ENCODE results near the gene UGT1A1. TPM values are rescaled to one million over a fixed set of nuclear protein-coding genes. Genes with fewer than 3 reads are reported as not detected.

Gene UGT1A1
- total RNA-seq, 1 donor: not detected

DNA sequence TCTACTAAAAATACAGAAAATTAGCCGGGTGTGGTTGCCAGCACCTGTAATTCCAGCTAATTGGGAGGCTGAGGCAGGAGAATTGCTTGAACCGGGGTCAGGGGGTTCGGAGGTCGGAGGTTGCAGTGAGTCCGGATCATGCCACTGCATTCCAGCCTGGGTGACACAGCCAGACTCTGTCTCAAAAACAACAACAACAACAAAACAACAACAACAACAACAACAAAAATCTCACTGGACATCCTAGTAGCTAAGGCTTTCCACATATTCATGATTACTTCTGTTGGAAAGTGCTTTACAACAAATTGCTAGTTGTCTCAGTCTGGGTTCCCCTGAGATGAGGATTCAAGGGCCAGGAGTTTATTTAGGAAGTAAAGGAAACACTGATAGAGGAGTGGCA lies 13.8 kb downstream of the UGT1A1 start:
- H3K27me3 ChIP-seq (ENCODE audit: insufficient read depth, low read length): no peaks in the 10 kb centered on the region
- H3K9me3 ChIP-seq (ENCODE audit: low read depth, low read length): no peaks in the 10 kb centered on the region
- no peaks in the 10 kb centered on the region for H3K4me1 ChIP-seq (ENCODE audit: insufficient read depth, low read length)
- no peak overlapping the region for H3K4me3 ChIP-seq (ENCODE audit: low read length)

DNA sequence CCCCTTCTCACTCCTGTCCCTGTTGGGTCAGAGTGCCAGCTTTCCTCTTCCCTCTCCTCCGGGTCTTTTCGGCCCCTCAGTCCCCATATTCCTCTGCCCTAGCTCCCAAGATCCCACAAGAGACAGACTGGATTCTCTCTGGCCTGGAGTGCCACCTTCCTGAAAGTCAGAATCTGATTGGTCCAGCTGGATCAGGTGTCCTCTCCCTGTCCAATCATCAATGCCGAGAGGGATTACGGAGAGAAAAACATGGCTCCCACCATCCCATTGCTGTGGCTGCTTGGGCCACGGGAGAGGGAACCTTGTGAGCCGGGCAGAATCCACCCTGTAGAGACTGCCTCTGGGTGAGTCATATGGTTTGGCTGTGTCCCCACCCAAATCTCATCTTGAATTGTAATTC lies 15.3 kb downstream of the UGT1A1 start:
- Histone ChIP-seq H3K9me3 (ENCODE audit: low read depth, low read length) (no peaks in the 10 kb centered on the region), H3K27me3 (ENCODE audit: insufficient read depth, low read length) (no peaks in the 10 kb centered on the region), H3K4me1 (ENCODE audit: insufficient read depth, low read length) (no peaks in the 10 kb centered on the region), H3K4me3 (ENCODE audit: low read length) (no peak overlapping the region)

DNA sequence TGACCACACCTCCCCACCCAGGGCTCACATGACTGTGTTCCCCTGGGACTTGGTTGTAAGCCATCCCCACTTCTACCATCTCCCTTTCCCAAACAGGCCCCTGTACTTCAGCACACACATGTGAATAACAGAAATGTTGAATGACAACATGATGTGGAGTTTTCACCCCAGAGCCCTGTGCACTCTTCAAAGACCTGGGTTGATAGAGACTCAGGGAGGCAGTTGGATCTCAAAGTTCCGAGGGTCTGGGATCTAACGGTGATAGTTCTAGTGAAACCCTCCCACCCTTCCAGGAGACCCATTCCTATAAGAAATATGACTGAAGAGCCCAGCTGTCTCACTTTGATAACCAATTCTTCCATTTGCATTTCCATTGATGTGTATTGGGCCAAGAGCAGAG lies 18.0 kb downstream of the UGT1A1 start, which contains the start of gene MROH2A:
Gene MROH2A (plus strand): TSS at position 301 of the 400 bp plus-strand sequence. CDS start 1,029 bp downstream, outside the sequence.
- no peaks in the 10 kb centered on the region for H3K9me3 ChIP-seq (ENCODE audit: low read depth, low read length)
- no peaks in the 10 kb centered on the region for H3K4me1 ChIP-seq (ENCODE audit: insufficient read depth, low read length)
- no peak within 1 kb of the TSS for H3K4me3 ChIP-seq (ENCODE audit: low read length)
- no peaks in the 10 kb centered on the region for H3K27me3 ChIP-seq (ENCODE audit: insufficient read depth, low read length)

DNA sequence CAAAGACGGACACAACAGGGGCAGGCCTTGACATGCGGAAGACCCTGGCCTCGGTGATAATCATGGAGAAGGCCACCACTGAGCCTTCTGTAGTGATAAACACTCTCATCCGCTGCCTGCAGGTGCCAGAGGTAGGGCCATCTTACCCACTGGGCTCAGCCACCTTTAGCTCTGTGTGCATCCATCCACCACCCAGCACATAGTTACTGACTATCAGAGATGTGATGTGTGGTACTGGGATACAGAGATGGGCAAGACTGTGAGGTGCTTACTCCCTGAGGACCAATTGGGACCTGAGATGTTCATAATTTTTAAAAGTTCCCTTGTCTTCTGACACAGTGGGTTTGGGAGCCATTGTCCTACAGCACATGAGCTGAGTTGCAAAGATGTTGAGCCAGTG lies 19.7 kb downstream of the UGT1A1 start:
- no peaks in the 10 kb centered on the region for H3K9me3 ChIP-seq (ENCODE audit: low read depth, low read length)
- no peak overlapping the region for H3K4me3 ChIP-seq (ENCODE audit: low read length)
- no peaks in the 10 kb centered on the region for H3K27me3 ChIP-seq (ENCODE audit: insufficient read depth, low read length)
- H3K4me1 ChIP-seq (ENCODE audit: insufficient read depth, low read length): no peaks in the 10 kb centered on the region

DNA sequence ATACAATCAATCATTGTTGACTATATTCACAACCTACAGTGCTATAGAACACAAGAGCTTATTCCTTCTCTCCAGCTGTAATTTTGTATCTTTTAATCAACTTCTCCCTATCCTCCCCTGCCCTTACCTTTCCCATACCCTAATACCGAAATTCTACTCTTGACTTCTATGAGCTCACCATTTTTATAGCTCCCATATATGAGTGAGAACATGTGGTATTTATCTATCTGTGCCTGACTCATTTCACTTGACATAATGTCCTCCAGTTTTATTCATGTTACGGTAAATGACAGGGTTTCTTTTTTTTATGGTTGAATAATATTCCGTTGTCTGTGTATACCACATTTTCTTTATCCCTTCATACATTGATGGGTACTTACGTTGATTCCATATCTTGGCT lies 20.7 kb downstream of the UGT1A1 start:
- Histone ChIP-seq H3K27me3 (ENCODE audit: insufficient read depth, low read length) (no peaks in the 10 kb centered on the region), H3K9me3 (ENCODE audit: low read depth, low read length) (no peaks in the 10 kb centered on the region), H3K4me1 (ENCODE audit: insufficient read depth, low read length) (no peaks in the 10 kb centered on the region), H3K4me3 (ENCODE audit: low read length) (no peak overlapping the region)

DNA sequence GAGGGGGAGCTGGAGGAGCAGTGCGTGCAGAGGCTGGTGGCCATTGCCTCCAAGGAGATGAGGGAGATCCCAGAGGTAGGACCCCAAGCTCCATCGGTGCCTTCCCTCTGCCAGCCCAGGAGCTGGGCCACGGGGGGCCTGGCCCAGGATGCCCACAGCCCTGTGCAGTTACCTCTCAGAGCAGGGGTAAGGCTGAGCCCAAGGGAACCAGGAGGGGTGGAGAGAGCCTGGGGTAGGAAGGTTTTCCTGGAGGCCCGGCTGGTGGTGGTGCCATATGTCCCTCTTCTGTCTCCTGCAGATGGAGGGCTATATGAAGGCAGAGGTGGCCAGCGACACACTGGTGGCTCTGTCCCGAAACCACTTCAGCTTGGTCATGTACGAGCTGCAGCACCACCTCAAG lies 29.5 kb downstream of the UGT1A1 start:
- no peaks in the 10 kb centered on the region for H3K27me3 ChIP-seq (ENCODE audit: insufficient read depth, low read length)
- no peaks in the 10 kb centered on the region for H3K4me1 ChIP-seq (ENCODE audit: insufficient read depth, low read length)
- H3K9me3 ChIP-seq (ENCODE audit: low read depth, low read length): no peaks in the 10 kb centered on the region
- H3K4me3 ChIP-seq (ENCODE audit: low read length): no peak overlapping the region

DNA sequence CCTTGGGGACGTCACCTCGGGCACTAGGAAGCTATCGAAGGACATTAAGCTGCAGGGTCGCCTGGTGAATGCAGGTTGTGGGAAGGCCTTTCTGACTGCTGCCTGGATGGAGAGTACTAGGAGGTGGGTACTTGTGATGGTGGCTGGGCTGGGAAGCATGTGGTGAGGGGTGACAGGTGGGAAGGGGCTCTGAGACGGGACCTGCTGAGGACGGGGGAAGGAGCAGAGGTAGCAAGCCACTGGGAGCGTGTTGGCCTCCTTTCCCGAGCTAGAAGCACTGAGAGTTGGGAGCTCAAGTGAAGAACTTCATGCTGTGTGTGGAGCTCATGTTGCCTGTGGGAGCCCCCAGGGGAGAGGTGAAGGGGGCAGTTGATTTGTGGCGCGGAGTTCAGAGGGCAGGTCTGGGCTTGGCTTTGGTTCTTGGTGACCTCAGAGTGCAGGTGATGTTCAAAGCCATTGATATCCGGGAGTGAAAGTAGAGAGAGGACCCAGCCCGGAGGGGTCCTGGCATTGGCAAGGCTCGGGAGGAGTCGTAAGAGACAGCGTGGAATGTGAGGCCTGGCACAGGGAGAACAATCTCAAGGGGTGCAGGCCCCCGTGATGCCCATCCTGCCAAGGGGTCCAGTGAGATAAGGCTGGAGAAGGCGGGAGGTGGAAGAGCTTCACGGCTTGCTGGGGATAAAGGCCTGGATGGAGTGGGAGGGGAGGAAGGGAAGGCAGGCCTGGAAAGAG lies 31.2 kb downstream of the UGT1A1 start:
- Histone ChIP-seq H3K4me3 (ENCODE audit: low read length) (no peak overlapping the region), H3K4me1 (ENCODE audit: insufficient read depth, low read length) (no peaks in the 10 kb centered on the region), H3K27me3 (ENCODE audit: insufficient read depth, low read length) (no peaks in the 10 kb centered on the region), H3K9me3 (ENCODE audit: low read depth, low read length) (no peaks in the 10 kb centered on the region)

DNA sequence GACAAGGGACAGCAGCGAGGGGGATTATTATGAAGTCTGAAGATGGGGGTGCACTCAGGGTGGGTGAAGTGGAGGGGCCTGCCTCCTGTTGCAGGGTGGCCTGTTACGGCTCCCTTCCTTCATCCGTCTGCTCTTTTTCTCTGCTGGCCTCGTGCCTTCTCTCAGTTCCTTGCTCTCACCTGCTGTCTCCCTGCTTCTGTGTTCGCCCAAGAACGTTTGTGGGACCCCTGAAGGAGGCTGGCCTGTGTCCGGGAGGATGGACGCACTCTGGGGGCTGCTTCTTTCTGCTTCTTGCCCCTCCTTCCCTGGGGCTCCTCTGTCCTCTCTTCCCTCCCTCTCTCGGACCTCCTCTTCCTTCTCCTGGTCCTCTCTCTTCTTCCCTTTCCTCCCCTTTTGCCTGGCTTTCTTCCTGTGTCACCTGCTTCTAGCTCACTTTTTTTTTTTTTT lies 31.8 kb downstream of the UGT1A1 start:
- Histone ChIP-seq H3K9me3 (ENCODE audit: low read depth, low read length) (no peaks in the 10 kb centered on the region), H3K27me3 (ENCODE audit: insufficient read depth, low read length) (no peaks in the 10 kb centered on the region), H3K4me1 (ENCODE audit: insufficient read depth, low read length) (no peaks in the 10 kb centered on the region), H3K4me3 (ENCODE audit: low read length) (no peak overlapping the region)

DNA sequence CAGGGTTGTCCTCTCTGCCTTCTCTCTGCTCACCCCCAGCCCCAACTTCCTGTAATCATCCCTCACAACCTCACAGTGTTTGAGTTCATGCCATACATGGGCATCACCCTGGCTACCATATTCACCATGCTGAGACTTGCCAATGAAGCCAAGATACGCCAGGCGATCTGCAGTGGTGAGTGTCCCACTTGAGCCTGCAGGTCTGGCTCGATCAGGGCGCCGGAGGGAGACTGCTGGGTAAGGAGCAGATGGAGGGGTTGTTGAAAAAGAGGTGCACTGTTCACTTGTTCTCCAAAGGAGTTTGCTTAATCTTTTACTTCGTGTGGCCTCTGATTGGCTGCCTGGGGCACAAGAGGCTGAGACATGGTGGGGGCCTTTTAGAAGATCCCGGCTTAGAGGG lies 32.6 kb downstream of the UGT1A1 start:
- Histone ChIP-seq H3K27me3 (ENCODE audit: insufficient read depth, low read length) (no peaks in the 10 kb centered on the region), H3K4me3 (ENCODE audit: low read length) (no peak overlapping the region), H3K4me1 (ENCODE audit: insufficient read depth, low read length) (no peaks in the 10 kb centered on the region), H3K9me3 (ENCODE audit: low read depth, low read length) (no peaks in the 10 kb centered on the region)

DNA sequence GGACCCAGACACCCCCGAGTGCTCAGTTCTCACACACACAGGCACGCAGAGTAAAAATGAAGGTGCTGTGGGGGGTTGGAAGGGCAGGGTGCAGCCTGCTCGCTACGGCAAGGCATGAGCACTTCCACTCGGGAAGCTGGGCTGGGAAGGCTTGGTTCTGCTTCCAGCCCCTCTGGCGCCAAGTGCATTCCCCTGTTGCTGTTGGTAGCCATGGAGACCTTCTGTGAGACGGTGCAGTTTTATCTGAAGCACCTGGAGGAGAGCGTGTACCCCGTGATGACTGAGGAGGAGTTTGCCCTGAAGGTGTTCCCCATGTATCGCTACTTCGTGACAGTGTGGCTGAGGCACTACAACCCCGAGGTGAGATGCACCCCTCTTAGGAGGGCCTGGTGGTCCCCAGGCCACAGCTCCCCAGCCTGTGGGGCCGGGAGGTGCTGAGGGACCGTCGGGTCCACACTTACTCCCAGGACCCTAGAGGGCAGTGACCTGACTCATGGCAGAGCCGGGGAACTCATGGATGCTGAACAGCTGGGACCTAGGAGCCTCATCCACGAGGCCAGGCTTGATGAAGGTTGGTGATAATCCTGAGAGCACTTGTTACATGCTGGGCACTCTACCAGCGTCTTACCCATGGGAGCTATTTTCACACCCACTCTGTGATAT lies 33.5 kb downstream of the UGT1A1 start:
- Histone ChIP-seq H3K27me3 (ENCODE audit: insufficient read depth, low read length) (no peaks in the 10 kb centered on the region), H3K4me1 (ENCODE audit: insufficient read depth, low read length) (no peaks in the 10 kb centered on the region), H3K9me3 (ENCODE audit: low read depth, low read length) (no peaks in the 10 kb centered on the region), H3K4me3 (ENCODE audit: low read length) (no peak overlapping the region)

DNA sequence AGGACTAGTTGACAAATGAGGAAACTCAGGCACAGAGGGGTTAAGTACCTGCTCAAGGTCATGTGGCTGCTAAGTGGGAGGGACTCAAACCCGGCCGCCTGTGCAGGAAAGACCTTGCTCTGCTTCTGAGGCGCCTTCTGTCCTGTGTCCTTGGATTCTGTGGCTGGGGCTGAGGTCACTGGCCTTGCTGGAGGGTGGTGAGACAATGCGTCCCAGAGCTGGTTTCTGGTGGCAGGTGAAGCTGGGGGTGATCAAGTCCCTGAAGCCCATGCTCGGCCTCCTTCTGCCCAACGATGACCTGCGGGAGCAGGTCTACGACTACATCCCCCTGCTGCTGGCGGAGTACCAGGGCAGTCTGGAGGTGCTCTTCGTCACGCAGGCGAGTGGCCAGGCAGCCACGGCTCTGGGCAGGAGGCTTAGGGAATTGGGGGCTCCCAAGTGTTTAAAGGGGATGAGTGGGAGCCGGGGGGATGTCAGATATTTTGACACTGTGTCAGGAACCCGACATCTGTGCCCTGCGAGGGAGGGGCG lies 34.1 kb downstream of the UGT1A1 start:
- no peaks in the 10 kb centered on the region for H3K4me1 ChIP-seq (ENCODE audit: insufficient read depth, low read length)
- H3K9me3 ChIP-seq (ENCODE audit: low read depth, low read length): no peaks in the 10 kb centered on the region
- H3K4me3 ChIP-seq (ENCODE audit: low read length): no peak overlapping the region
- no peaks in the 10 kb centered on the region for H3K27me3 ChIP-seq (ENCODE audit: insufficient read depth, low read length)

DNA sequence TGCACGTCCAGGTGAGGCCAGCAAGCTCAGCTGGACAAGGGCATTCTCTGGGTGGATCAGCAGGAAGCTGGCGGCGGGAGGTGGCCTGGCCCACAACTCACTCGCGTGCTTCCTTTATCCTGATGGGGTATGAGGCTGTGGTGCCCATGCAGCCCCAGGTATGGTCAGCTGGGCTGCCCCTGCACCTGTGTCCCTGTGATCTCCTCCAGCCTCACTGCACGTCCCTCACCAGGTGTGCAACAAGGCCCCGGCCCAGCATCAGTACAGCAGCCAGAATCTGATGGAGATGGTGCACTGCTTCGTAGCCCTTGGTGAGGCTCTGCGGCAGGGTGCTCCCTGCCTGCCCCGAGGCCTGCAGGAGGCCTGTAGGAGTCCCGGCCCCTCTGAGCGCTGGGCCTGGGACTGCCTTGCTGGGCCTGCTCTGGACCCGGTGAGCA lies 35.7 kb downstream of the UGT1A1 start:
- no peaks in the 10 kb centered on the region for H3K27me3 ChIP-seq (ENCODE audit: insufficient read depth, low read length)
- H3K9me3 ChIP-seq (ENCODE audit: low read depth, low read length): no peaks in the 10 kb centered on the region
- H3K4me3 ChIP-seq (ENCODE audit: low read length): no peak overlapping the region
- H3K4me1 ChIP-seq (ENCODE audit: insufficient read depth, low read length): no peaks in the 10 kb centered on the region

DNA sequence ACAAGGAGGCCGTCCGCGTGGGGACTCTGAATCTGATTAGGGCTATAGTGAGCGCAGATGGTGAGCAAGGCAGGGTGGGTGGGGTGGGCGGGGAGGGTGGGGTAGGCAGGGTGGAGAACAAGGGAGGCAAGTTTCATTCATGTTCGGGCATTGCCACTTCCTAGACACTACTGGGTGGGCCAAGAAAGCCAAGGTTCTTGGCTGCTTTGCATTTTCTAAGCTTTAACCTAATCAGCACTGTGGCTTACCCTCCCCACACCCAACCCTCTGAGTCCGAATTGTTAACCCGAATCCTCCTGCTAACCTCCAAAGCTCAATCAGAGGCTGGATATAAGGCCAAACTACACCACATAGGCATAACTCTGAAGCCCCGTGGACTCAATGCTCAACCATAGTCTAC lies 36.2 kb downstream of the UGT1A1 start:
- no peaks in the 10 kb centered on the region for H3K9me3 ChIP-seq (ENCODE audit: low read depth, low read length)
- H3K27me3 ChIP-seq (ENCODE audit: insufficient read depth, low read length): no peaks in the 10 kb centered on the region
- H3K4me3 ChIP-seq (ENCODE audit: low read length): no peak overlapping the region
- no peaks in the 10 kb centered on the region for H3K4me1 ChIP-seq (ENCODE audit: insufficient read depth, low read length)

DNA sequence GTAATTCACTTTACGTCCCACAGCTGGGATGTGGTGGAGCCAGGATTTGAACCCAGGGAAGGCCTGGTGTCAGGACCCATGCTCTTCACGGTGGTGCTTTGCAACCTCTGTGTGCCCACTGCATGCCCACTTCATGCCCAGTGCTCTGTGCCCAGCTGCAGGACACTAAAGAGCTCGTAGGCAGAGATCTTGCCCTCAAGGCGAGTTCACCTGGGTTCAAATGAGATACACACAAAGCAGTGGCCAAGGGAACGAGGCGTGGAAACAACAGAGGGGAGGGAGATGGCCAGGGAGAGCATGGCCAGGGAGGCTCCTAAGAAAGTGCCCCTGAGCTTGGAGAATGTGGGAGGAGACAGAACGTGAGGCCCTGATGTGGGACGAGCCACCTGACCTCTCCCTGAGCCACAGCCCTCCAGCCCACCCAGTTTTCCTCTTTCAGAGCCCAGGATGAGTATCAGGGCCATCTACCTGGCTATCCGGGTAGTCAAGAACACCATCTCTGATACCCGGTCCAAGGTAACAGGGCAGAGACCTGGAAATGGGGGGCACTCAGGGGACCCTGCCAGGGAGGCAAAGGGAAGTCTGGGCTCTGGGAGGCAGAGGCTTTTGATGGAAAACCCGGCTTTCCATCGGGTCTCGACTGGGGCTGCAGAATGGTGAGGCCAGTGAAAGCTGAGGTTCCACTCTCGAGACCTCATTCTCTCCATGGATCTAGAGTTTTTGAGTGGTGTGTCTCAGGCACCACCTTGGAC lies 38.4 kb downstream of the UGT1A1 start:
- Histone ChIP-seq H3K27me3 (ENCODE audit: insufficient read depth, low read length) (no peaks in the 10 kb centered on the region), H3K4me3 (ENCODE audit: low read length) (no peak overlapping the region), H3K4me1 (ENCODE audit: insufficient read depth, low read length) (no peaks in the 10 kb centered on the region)

DNA sequence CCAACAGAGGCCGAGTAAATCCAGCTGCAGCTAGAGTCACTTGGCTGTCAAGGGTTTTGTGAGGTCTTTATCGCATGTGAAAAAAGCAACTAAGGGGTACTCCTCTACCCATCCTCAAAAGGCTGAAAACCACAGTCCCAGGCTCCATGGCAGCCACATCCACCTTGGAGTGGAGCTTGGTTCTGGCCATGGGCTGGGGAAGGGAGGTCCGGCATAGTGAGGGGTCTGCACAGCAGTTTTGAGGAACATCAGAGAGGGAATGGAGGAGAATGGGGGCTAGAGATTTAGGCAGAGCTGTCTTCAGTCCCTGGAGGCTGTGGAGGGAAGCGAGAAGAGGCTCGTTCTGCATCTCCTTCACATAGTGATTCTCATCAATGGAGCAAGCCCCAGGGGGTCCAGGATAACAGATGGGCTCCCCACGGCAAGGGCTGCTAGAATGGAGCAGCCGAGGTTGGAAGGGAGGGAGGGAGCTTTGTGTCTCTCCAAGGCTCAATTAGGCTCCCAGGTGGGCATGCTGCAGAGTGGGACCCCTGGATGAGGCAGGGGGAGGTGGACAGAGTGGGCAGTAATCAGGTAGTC lies 39.1 kb downstream of the UGT1A1 start:
- no peaks in the 10 kb centered on the region for H3K9me3 ChIP-seq (ENCODE audit: low read depth, low read length)
- H3K4me1 ChIP-seq (ENCODE audit: insufficient read depth, low read length): no peaks in the 10 kb centered on the region
- no peak overlapping the region for H3K4me3 ChIP-seq (ENCODE audit: low read length)
- H3K27me3 ChIP-seq (ENCODE audit: insufficient read depth, low read length): no peaks in the 10 kb centered on the region

More for the DNA sequence above, 38.4 kb downstream of the UGT1A1 start:
- no peaks in the 10 kb centered on the region for H3K9me3 ChIP-seq (ENCODE audit: low read depth, low read length)

All from mononuclear cell (primary cell).